ENCODE results near the gene LRRC2. TPM values are rescaled to one million over a fixed set of nuclear protein-coding genes. Genes with fewer than 3 reads are reported as not detected.

Gene LRRC2
- total and polyA plus RNA-seq, 9 of the 15 experiments (the other 6 are each of a cell fraction or from before 2014, with no cell fraction given): 0.01 to 0.04 (median 0.03) TPM; not detected in 5

GRCh38 chr3:46488735-46489361 is 77.3 kb downstream of the LRRC2 start (continued):
- TF ChIP-seq AFF1 (IDR thresholded peaks at IDR 0.05; ENCODE audit: low read depth in 1 of 2, partially characterized antibody in 2 of 2): peak in 1 of 2 experiments; percentile 9
- peak; percentile 62 for TF ChIP-seq ETV1 (tag; conservative IDR thresholded peaks at IDR 0.05; ENCODE audit: low read depth)
- TF ChIP-seq PRMT5 (CRISPR knock-in tag; IDR thresholded peaks at IDR 0.05): 0 out of 2 replicates have a peak, but pooled peaks have one; percentile 47
- peak; percentile 66 for TF ChIP-seq NEUROD1 (IDR thresholded peaks at IDR 0.05; ENCODE audit: borderline replicate concordance, low read depth, low read length, partially characterized antibody)
- TF ChIP-seq ZBTB1 (CRISPR knock-in tag; IDR thresholded peaks at IDR 0.05; ENCODE audit: borderline replicate concordance, low read depth): no peak; the same call in 1 of the 2 replicates
- no peak for TF ChIP-seq MEF2D (tag; conservative IDR thresholded peaks at IDR 0.05; ENCODE audit: low read depth)
- TF ChIP-seq HMBOX1 (IDR thresholded peaks at IDR 0.05): peak; percentile 38; the same call in 1 of the 2 replicates
- peak; percentile 87 for TF ChIP-seq CREM (IDR thresholded peaks at IDR 0.05; ENCODE audit: low read depth)
- 0 out of 2 replicates have a peak, but pooled peaks have one; percentile 6 for TF ChIP-seq ZFP1 (CRISPR knock-in tag; IDR thresholded peaks at IDR 0.05)
- peak; percentile 68 to 99 for TF ChIP-seq MLLT1 (IDR thresholded peaks at IDR 0.05)
- peak; percentile 56; the same call in 1 of the 2 replicates for TF ChIP-seq EP300 (IDR thresholded peaks at IDR 0.05; ENCODE audit: low read length)
- TF ChIP-seq MYC (IDR thresholded peaks at IDR 0.05; ENCODE audit: low read depth, low read length): peak; percentile 72
- TF ChIP-seq MYC (CRISPR knock-in tag; IDR thresholded peaks at IDR 0.05; ENCODE audit: borderline replicate concordance, low read depth): no peak
- TF ChIP-seq BCL6 (CRISPR knock-in tag; IDR thresholded peaks at IDR 0.05): no peak
- no peak for TF ChIP-seq SMAD2 (IDR thresholded peaks at IDR 0.05; ENCODE audit: low read depth, low read length)
- peak; percentile 79; the same call in 1 of the 2 replicates for TF ChIP-seq MTA3 (IDR thresholded peaks at IDR 0.05; ENCODE audit: borderline replicate concordance)
- peak; percentile 69; the same call in 1 of the 2 replicates for TF ChIP-seq BMI1 (IDR thresholded peaks at IDR 0.05; ENCODE audit: low read length)
- no peak for TF ChIP-seq ID3 (CRISPR knock-in tag; IDR thresholded peaks at IDR 0.05)
- peak; percentile 99 for TF ChIP-seq ID3 (tag; IDR thresholded peaks at IDR 0.05)
- TF ChIP-seq FOXJ3 (CRISPR knock-in tag; IDR thresholded peaks at IDR 0.05): no peak
- no peak for TF ChIP-seq TAF1 (IDR thresholded peaks at IDR 0.05; ENCODE audit: control insufficient read depth, extremely low read depth, insufficient read depth, low read length, severe bottlenecking)
- no peak for TF ChIP-seq MECOM (CRISPR knock-in tag; IDR thresholded peaks at IDR 0.05)
- peak; percentile 60 for TF ChIP-seq EP400 (IDR thresholded peaks at IDR 0.05)
